Suprapubic skin (tissue), 4 donors: Measurements from ENCODE around the gene CHMP4A. TPM values are rescaled to one million over a fixed set of nuclear protein-coding genes. Genes with fewer than 3 reads are reported as not detected.

ENCODE experiments used
- DNase-seq, 2 donors: peaks; one replicate each; pipeline ENCODE4 v3.0.0-alpha.2; 2019; ENCODE audit warnings: low spot score in 2 of 2
- H3K27ac ChIP-seq: fragments of 200-600 bp; sonication (generic); one replicate; pipeline ENCODE4 v1.5.1; 2019
- H3K27me3 ChIP-seq: fragments of 200-600 bp; sonication (generic); one replicate; pipeline ENCODE4 v1.5.1; 2019
- H3K36me3 ChIP-seq: fragments of 200-600 bp; sonication (generic); one replicate; pipeline ENCODE4 v1.5.1; 2019
- H3K4me1 ChIP-seq: fragments of 200-600 bp; sonication (generic); one replicate; pipeline ENCODE4 v1.5.1; 2019
- H3K4me3 ChIP-seq: fragments of 200-600 bp; sonication (generic); one replicate; pipeline ENCODE4 v1.5.1; 2019; ENCODE audit warnings: mild to moderate bottlenecking
- H3K9me3 ChIP-seq: fragments of 200-600 bp; sonication (generic); one replicate; pipeline ENCODE4 v1.5.1; 2019
- CTCF ChIP-seq, 2 donors: fragments of 200-600 bp in 1 of 2; fragments of 450-650 bp in 1 of 2; sonication (generic) in 1 of 2; IDR thresholded peaks; one replicate each; pipeline ENCODE4 v1.5.1; 2016 to 2019; ENCODE audit warnings: antibody characterized with exemption in 2 of 2, mild to moderate bottlenecking in 1 of 2, moderate library complexity in 1 of 2
- EP300 ChIP-seq: sonication (generic); formaldehyde crosslinking; IDR thresholded peaks from one replicate; pipeline ENCODE4 v1.6.1; 2017; ENCODE audit warnings: antibody characterized with exemption
- POLR2A ChIP-seq, 2 donors: fragments of 450-650 bp; IDR thresholded peaks; one replicate each; pipeline ENCODE4 v1.6.1; 2017; ENCODE audit warnings: antibody characterized with exemption in 2 of 2, mild to moderate bottlenecking in 2 of 2, moderate library complexity in 2 of 2
- POLR2AphosphoS5 ChIP-seq, 3 donors: sonication (generic); formaldehyde crosslinking; IDR thresholded peaks; one replicate each; pipeline ENCODE4 v1.6.1; 2017; ENCODE audit warnings: antibody characterized with exemption in 3 of 3
- WGBS: methylation state at CpG from one replicate; pipeline ENCODE4 v1.1.5; 2018; 5-methylcytosine and 5-hydroxymethylcytosine counted together
- total RNA-seq, 4 donors: library from RNA; depleted of rRNA; stranded (reverse); fragments of >200 nt; gene quantifications; one replicate each; pipeline ENCODE4 v1.1.0, GENCODE V29; 2016

CHMP4A gene
- total RNA-seq, 4 donors from 2014 or later, result 47.2 to 86.3 (median 63.6) TPM

DNA sequence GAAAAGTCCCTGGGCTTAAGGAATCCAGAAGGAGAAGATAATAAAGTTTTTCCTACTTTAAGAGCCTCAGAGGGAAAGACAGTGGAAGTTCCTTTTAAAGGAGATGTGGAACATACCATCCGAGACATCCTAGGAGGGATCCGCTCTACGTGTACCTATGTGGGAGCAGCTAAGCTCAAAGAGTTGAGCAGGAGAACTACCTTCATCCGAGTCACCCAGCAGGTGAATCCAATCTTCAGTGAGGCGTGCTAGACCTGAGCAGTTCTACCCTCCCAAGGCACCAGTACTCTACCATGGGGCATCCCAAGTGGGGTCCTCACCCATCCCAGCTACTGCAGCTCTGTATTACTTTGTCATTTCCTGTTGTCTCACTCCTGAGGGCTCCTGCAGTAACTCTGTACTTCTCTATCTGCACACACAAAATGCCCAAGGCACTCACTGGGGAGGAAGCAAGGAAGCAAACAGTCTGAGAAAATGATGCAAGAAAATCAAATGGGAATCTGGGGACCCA lies 25.3 kb upstream of the CHMP4A start:
- TF ChIP-seq POLR2A (IDR thresholded peaks at IDR 0.05) (no peak), POLR2AphosphoS5 (IDR thresholded peaks at IDR 0.05) (no peak), EP300 (no peak), CTCF (IDR thresholded peaks at IDR 0.05) (no peak)
- Histone ChIP-seq H3K27ac (no peak overlapping the region), H3K4me1 (peaks cover 59% of the 10 kb centered on the region), H3K4me3 (no peak overlapping the region), H3K27me3 (no peaks in the 10 kb centered on the region), H3K9me3 (no peaks in the 10 kb centered on the region), H3K36me3 (peaks cover 53% of the 10 kb centered on the region)
- DNase-seq, result no peak
- 86% methylated on average over 5 of the region's 5 CpGs for WGBS

GRCh38 chr14:24238123-24238522 lies 24.8 kb upstream of the CHMP4A start:
- TF ChIP-seq CTCF (IDR thresholded peaks at IDR 0.05), result no peak
- TF ChIP-seq POLR2A (IDR thresholded peaks at IDR 0.05), result no peak
- TF ChIP-seq EP300, result no peak
- no peak for TF ChIP-seq POLR2AphosphoS5 (IDR thresholded peaks at IDR 0.05)
- H3K4me3 ChIP-seq, result no peak overlapping the region
- DNase-seq, result no peak
- peaks cover 53% of the 10 kb centered on the region for H3K36me3 ChIP-seq
- no peaks in the 10 kb centered on the region for H3K9me3 ChIP-seq
- no peak overlapping the region for H3K27ac ChIP-seq
- no peaks in the 10 kb centered on the region for H3K27me3 ChIP-seq
- H3K4me1 ChIP-seq, result peaks cover 59% of the 10 kb centered on the region
- 80% methylated on average over 5 of the region's 5 CpGs for WGBS

DNA sequence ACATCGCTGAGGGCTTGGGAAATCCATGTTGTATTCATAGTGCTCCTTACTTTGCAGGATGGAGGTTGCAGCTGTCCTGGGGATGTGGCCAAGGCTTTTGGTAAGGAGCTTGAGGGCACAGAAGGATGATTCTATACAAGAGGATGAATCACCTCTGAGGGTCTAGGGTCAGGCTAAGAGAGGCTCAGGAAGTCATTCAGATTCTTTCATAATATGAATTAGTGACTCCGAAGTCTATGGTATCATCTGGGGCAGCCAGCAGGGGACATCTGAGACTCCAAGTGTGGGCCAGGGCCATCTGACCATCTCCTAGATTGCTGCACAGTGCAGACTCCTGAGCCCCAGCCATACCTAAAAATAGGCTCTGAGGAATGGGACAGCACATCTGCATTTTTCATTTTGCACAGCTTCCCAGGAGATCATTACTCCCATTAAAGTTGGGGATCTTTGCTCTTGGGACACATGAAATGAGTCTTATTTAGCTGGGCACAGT lies 24.2 kb upstream of the CHMP4A start:
- H3K4me3 ChIP-seq, result no peak overlapping the region
- TF ChIP-seq POLR2AphosphoS5 (IDR thresholded peaks at IDR 0.05) (no peak), EP300 (no peak), CTCF (IDR thresholded peaks at IDR 0.05) (no peak), POLR2A (IDR thresholded peaks at IDR 0.05) (no peak)
- H3K36me3 ChIP-seq, result peaks cover 53% of the 10 kb centered on the region
- peaks cover 61% of the 10 kb centered on the region for H3K4me1 ChIP-seq
- H3K9me3 ChIP-seq, result no peaks in the 10 kb centered on the region
- no peak overlapping the region for H3K27ac ChIP-seq
- WGBS, result 96% methylated on average over 2 of the region's 2 CpGs
- H3K27me3 ChIP-seq, result no peaks in the 10 kb centered on the region
- no peak for DNase-seq

- Histone ChIP-seq H3K4me1 (peaks cover 60% of the 10 kb centered on the region), H3K36me3 (peaks cover 53% of the 10 kb centered on the region), H3K4me3 (no peak overlapping the region), H3K9me3 (no peaks in the 10 kb centered on the region), H3K27ac (no peak overlapping the region), H3K27me3 (no peaks in the 10 kb centered on the region)
- no peak for DNase-seq
- no peak for TF ChIP-seq EP300
- no peak for TF ChIP-seq CTCF (IDR thresholded peaks at IDR 0.05)
- TF ChIP-seq POLR2AphosphoS5 (IDR thresholded peaks at IDR 0.05), result no peak
- TF ChIP-seq POLR2A (IDR thresholded peaks at IDR 0.05), result no peak
- 91% methylated on average over 6 of the region's 6 CpGs for WGBS
Measured at GRCh38 chr14:24236689-24237462, 23.6 kb upstream of the CHMP4A start.
